HepG2 (cell line): ENCODE data around the gene RYR2.

Source experiments
- CTCF ChIP-seq: sonication (generic); formaldehyde crosslinking; IDR thresholded peaks from 2 replicates; pipeline ENCODE4 v1.5.0; 2020; ENCODE audit warnings: mild to moderate bottlenecking, missing genetic modification reagents, moderate library complexity
- GLI4 ChIP-seq: sonication (generic); formaldehyde crosslinking; IDR thresholded peaks from 2 replicates; pipeline ENCODE4 v1.5.1; 2020; ENCODE audit warnings: missing genetic modification reagents, mild to moderate bottlenecking, moderate library complexity, borderline replicate concordance
- POLR2AphosphoS2 ChIP-seq: IDR thresholded peaks from 2 replicates; pipeline ENCODE4 v1.6.1; 2011; ENCODE audit warnings: low read depth, low read length, improper control_type of control experiment
- REST ChIP-seq, 2 experiments: IDR thresholded peaks; 2 replicates each; pipeline ENCODE4 v1.6.1; 2011 to 2012; ENCODE audit warnings: low read length in 2 of 2, borderline replicate concordance in 1 of 2, low read depth in 1 of 2, mild to moderate bottlenecking in 1 of 2, moderate library complexity in 1 of 2
- TFAP4 ChIP-seq: sonication (generic); IDR thresholded peaks from 2 replicates; pipeline ENCODE4 v1.6.1; 2016; ENCODE audit warnings: low read depth, borderline replicate concordance
- TSC22D2 ChIP-seq: sonication (generic); formaldehyde crosslinking; IDR thresholded peaks from 2 replicates; pipeline ENCODE4 v1.5.1; 2020; ENCODE audit warnings: missing genetic modification reagents, mild to moderate bottlenecking, borderline replicate concordance
- ZNF230 ChIP-seq: sonication (generic); formaldehyde crosslinking; IDR thresholded peaks from 2 replicates; pipeline ENCODE4 v1.4.0; 2020; ENCODE audit warnings: mild to moderate bottlenecking, missing genetic modification reagents
- ZNF232 ChIP-seq: sonication (generic); formaldehyde crosslinking; IDR thresholded peaks from 2 replicates; pipeline ENCODE4 v1.4.0; 2020; ENCODE audit warnings: missing genetic modification reagents, borderline replicate concordance
- ZNF530 ChIP-seq: sonication (generic); formaldehyde crosslinking; IDR thresholded peaks from 2 replicates; pipeline ENCODE4 v1.5.0; 2020; ENCODE audit warnings: low read depth, mild to moderate bottlenecking, missing genetic modification reagents
- ZNF549 ChIP-seq: sonication (generic); formaldehyde crosslinking; IDR thresholded peaks from 2 replicates; pipeline ENCODE4 v1.5.0; 2020; ENCODE audit warnings: missing genetic modification reagents
- TF ChIP-seq, protein P1 (sequence below): sonication (generic); formaldehyde crosslinking; IDR thresholded peaks from 2 replicates; pipeline ENCODE4 v1.9.0; 2021; ENCODE audit warnings: missing genetic modification reagents, borderline replicate concordance
- TF ChIP-seq, protein P2 (sequence below): sonication (generic); formaldehyde crosslinking; conservative IDR thresholded peaks from 2 replicates; pipeline ENCODE4 v1.4.0; 2020; ENCODE audit warnings: mild to moderate bottlenecking, missing genetic modification reagents, moderate library complexity

DNA sequence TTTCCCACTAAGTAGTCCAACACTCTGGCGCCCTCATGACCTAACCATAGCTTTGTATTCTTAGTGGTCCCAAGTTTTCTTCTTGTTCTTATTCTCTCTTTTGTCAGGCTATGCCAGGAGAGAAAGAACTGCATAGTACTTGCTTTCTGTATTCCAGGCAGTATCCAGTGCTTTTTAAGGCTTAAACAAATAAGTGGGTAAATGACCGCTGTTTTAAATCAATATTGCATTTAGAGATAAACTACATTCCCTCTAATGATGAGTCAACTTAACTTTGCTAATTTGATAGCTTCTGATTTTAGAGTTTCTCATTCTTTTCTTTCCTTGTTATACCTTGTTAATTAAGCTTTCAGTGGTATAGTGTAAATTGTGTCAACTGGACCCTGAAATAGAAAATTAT lies 709.1 kb downstream of the RYR2 start:
- no peak for TF ChIP-seq ZNF232
- no peak for TF ChIP-seq ZNF549 (CRISPR knock-in tag)
- TF ChIP-seq CTCF (CRISPR knock-in tag), result no peak
- no peak for TF ChIP-seq ZNF230 (CRISPR knock-in tag)
- no peak for TF ChIP-seq ZNF530
- TF ChIP-seq TSC22D2 (CRISPR knock-in tag), result no peak
- TF ChIP-seq POLR2AphosphoS2, result no peak
- no peak for TF ChIP-seq REST (IDR thresholded peaks at IDR 0.05; ENCODE audit: borderline replicate concordance in 1 of 2, low read depth in 1 of 2, low read length in 2 of 2)
- no peak for TF ChIP-seq TFAP4
- TF ChIP-seq, protein P1, sequence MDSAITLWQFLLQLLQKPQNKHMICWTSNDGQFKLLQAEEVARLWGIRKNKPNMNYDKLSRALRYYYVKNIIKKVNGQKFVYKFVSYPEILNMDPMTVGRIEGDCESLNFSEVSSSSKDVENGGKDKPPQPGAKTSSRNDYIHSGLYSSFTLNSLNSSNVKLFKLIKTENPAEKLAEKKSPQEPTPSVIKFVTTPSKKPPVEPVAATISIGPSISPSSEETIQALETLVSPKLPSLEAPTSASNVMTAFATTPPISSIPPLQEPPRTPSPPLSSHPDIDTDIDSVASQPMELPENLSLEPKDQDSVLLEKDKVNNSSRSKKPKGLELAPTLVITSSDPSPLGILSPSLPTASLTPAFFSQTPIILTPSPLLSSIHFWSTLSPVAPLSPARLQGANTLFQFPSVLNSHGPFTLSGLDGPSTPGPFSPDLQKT (CRISPR knock-in tag), result no peak
- no peak for TF ChIP-seq GLI4 (CRISPR knock-in tag)
- TF ChIP-seq, protein P2, sequence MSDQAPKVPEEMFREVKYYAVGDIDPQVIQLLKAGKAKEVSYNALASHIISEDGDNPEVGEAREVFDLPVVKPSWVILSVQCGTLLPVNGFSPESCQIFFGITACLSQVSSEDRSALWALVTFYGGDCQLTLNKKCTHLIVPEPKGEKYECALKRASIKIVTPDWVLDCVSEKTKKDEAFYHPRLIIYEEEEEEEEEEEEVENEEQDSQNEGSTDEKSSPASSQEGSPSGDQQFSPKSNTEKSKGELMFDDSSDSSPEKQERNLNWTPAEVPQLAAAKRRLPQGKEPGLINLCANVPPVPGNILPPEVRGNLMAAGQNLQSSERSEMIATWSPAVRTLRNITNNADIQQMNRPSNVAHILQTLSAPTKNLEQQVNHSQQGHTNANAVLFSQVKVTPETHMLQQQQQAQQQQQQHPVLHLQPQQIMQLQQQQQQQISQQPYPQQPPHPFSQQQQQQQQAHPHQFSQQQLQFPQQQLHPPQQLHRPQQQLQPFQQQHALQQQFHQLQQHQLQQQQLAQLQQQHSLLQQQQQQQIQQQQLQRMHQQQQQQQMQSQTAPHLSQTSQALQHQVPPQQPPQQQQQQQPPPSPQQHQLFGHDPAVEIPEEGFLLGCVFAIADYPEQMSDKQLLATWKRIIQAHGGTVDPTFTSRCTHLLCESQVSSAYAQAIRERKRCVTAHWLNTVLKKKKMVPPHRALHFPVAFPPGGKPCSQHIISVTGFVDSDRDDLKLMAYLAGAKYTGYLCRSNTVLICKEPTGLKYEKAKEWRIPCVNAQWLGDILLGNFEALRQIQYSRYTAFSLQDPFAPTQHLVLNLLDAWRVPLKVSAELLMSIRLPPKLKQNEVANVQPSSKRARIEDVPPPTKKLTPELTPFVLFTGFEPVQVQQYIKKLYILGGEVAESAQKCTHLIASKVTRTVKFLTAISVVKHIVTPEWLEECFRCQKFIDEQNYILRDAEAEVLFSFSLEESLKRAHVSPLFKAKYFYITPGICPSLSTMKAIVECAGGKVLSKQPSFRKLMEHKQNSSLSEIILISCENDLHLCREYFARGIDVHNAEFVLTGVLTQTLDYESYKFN (CRISPR knock-in tag), result no peak
